HEK293 (cell line): Measurements from ENCODE around the gene P3H4.

Source experiments
- BCL11B ChIP-seq: fragments of 450-650 bp; formaldehyde crosslinking; IDR thresholded peaks from 2 replicates; pipeline ENCODE4 v1.5.1; 2016; ENCODE audit warnings: low read depth, missing biosample characterization, missing genetic modification characterization
- HOXD13 ChIP-seq: sonication (generic); formaldehyde crosslinking; IDR thresholded peaks from 2 replicates; pipeline ENCODE4 v1.8.0; 2022; ENCODE audit warnings: missing genetic modification reagents, borderline replicate concordance
- KLF16 ChIP-seq: fragments of 450-650 bp; formaldehyde crosslinking; IDR thresholded peaks from 2 replicates; pipeline ENCODE4 v1.5.1; 2017; ENCODE audit warnings: missing biosample characterization, missing genetic modification characterization
- RBAK ChIP-seq: fragments of 450-650 bp; formaldehyde crosslinking; IDR thresholded peaks from 2 replicates; pipeline ENCODE4 v1.5.1; 2016; ENCODE audit warnings: missing biosample characterization, missing genetic modification characterization
- REPIN1 ChIP-seq: fragments of 450-650 bp; formaldehyde crosslinking; IDR thresholded peaks from 2 replicates; pipeline ENCODE4 v1.5.1; 2017; ENCODE audit warnings: missing biosample characterization, missing genetic modification characterization, low read depth
- SCRT1 ChIP-seq: fragments of 450-650 bp; formaldehyde crosslinking; IDR thresholded peaks from 2 replicates; pipeline ENCODE4 v1.5.1; 2016; ENCODE audit warnings: missing biosample characterization, missing genetic modification characterization, borderline replicate concordance
- YY2 ChIP-seq: fragments of 450-650 bp; formaldehyde crosslinking; IDR thresholded peaks from 2 replicates; pipeline ENCODE4 v1.5.1; 2016; ENCODE audit warnings: missing biosample characterization, missing genetic modification characterization
- ZNF121 ChIP-seq: fragments of 450-650 bp; formaldehyde crosslinking; IDR thresholded peaks from 2 replicates; pipeline ENCODE4 v1.5.1; 2016; ENCODE audit warnings: missing biosample characterization, missing genetic modification characterization
- ZNF223 ChIP-seq: fragments of 450-650 bp; formaldehyde crosslinking; IDR thresholded peaks from 2 replicates; pipeline ENCODE4 v1.5.1; 2016; ENCODE audit warnings: missing biosample characterization, missing genetic modification characterization
- ZNF341 ChIP-seq: fragments of 450-650 bp; formaldehyde crosslinking; IDR thresholded peaks from 2 replicates; pipeline ENCODE4; 2016; ENCODE audit warnings: low read depth, missing biosample characterization, missing genetic modification characterization
- ZNF366 ChIP-seq: fragments of 450-650 bp; formaldehyde crosslinking; conservative IDR thresholded peaks from 2 replicates; pipeline ENCODE4 v1.5.1; 2016; ENCODE audit warnings: missing biosample characterization, missing genetic modification characterization
- ZNF514 ChIP-seq: fragments of 450-650 bp; formaldehyde crosslinking; IDR thresholded peaks from 2 replicates; pipeline ENCODE4 v1.5.1; 2016; ENCODE audit warnings: missing biosample characterization, missing genetic modification characterization
- ZNF530 ChIP-seq: fragments of 450-650 bp; formaldehyde crosslinking; IDR thresholded peaks from 2 replicates; pipeline ENCODE4 v1.5.1; 2016; ENCODE audit warnings: low read depth, missing biosample characterization, missing genetic modification characterization
- ZNF596 ChIP-seq: fragments of 450-650 bp; IDR thresholded peaks from 2 replicates; pipeline ENCODE4 v1.5.0; 2018; ENCODE audit warnings: missing biosample characterization, mild to moderate bottlenecking, missing genetic modification characterization, moderate library complexity
- ZNF621 ChIP-seq: fragments of 450-650 bp; formaldehyde crosslinking; IDR thresholded peaks from 2 replicates; pipeline ENCODE4 v1.5.1; 2017; ENCODE audit warnings: missing biosample characterization, missing genetic modification characterization
- ZNF623 ChIP-seq: fragments of 450-650 bp; formaldehyde crosslinking; IDR thresholded peaks from 2 replicates; pipeline ENCODE4 v1.5.1; 2016; ENCODE audit warnings: missing biosample characterization, missing genetic modification characterization
- ZNF76 ChIP-seq: fragments of 450-650 bp; formaldehyde crosslinking; IDR thresholded peaks from 2 replicates; pipeline ENCODE4; 2016; ENCODE audit warnings: low read depth, missing biosample characterization, missing genetic modification characterization, borderline replicate concordance
- ZNF768 ChIP-seq: fragments of 450-650 bp; formaldehyde crosslinking; IDR thresholded peaks from 2 replicates; pipeline ENCODE4 v1.5.1; 2018; ENCODE audit warnings: missing biosample characterization, mild to moderate bottlenecking, missing genetic modification characterization
- ZXDB ChIP-seq: fragments of 450-650 bp; formaldehyde crosslinking; IDR thresholded peaks from 2 replicates; pipeline ENCODE4 v1.5.1; 2016; ENCODE audit warnings: missing biosample characterization, missing genetic modification characterization
- TF ChIP-seq, protein P1 (sequence below): fragments of 450-650 bp; formaldehyde crosslinking; IDR thresholded peaks from 2 replicates; pipeline ENCODE4 v1.5.1; 2016; ENCODE audit warnings: missing biosample characterization, missing genetic modification characterization
- TF ChIP-seq, protein P2 (sequence below): fragments of 450-650 bp; formaldehyde crosslinking; IDR thresholded peaks from 2 replicates; pipeline ENCODE4 v1.5.1; 2016; ENCODE audit warnings: missing biosample characterization, missing genetic modification characterization, borderline replicate concordance
- TF ChIP-seq, protein P3 (sequence below): fragments of 450-650 bp; formaldehyde crosslinking; IDR thresholded peaks from 2 replicates; pipeline ENCODE4 v1.5.1; 2016; ENCODE audit warnings: missing biosample characterization, missing genetic modification characterization
- TF ChIP-seq, protein P4 (sequence below): fragments of 450-650 bp; formaldehyde crosslinking; IDR thresholded peaks from 2 replicates; pipeline ENCODE4 v1.5.1; 2017; ENCODE audit warnings: missing biosample characterization, missing genetic modification characterization
- TF ChIP-seq, protein P5 (sequence below): fragments of 450-650 bp; formaldehyde crosslinking; IDR thresholded peaks from 2 replicates; pipeline ENCODE4 v1.5.1; 2016; ENCODE audit warnings: missing biosample characterization, missing genetic modification characterization
- TF ChIP-seq, protein P6 (sequence below): fragments of 450-650 bp; IDR thresholded peaks from 2 replicates; pipeline ENCODE4 v1.5.1; 2018; ENCODE audit warnings: missing biosample characterization, mild to moderate bottlenecking, missing genetic modification characterization

The P3H4 gene

DNA sequence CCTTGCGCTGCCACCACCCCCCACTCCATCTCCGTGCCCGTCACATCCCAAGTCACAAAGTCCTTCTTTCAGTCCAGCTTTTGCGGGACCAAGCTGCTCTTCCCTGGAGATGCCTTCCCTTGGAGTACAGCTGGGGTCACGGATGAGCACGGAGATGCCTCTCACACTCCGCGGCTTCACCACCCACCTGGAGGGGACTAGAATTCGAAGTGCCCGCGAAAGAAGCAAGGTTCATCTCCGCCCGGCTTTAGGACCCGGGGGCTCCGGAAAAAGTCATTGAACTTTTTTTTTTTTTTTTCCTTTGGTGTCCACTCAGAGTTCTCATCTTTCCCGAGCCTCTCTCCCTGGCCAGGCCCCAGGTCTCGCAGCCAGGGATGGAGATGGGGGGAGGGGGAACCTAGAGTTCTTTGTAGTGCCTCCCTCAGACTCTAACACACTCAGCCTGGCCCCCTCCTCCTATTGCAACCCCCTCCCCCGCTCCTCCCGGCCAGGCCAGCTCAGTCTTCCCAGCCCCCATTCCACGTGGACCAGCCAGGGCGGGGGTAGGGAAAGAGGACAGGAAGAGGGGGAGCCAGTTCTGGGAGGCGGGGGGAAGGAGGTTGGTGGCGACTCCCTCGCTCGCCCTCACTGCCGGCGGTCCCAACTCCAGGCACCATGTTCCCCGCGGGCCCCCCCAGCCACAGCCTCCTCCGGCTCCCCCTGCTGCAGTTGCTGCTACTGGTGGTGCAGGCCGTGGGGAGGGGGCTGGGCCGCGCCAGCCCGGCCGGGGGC lies 817 bp upstream of the P3H4 start, which contains the start of gene FKBP10 (continued):
- TF ChIP-seq, protein P1, sequence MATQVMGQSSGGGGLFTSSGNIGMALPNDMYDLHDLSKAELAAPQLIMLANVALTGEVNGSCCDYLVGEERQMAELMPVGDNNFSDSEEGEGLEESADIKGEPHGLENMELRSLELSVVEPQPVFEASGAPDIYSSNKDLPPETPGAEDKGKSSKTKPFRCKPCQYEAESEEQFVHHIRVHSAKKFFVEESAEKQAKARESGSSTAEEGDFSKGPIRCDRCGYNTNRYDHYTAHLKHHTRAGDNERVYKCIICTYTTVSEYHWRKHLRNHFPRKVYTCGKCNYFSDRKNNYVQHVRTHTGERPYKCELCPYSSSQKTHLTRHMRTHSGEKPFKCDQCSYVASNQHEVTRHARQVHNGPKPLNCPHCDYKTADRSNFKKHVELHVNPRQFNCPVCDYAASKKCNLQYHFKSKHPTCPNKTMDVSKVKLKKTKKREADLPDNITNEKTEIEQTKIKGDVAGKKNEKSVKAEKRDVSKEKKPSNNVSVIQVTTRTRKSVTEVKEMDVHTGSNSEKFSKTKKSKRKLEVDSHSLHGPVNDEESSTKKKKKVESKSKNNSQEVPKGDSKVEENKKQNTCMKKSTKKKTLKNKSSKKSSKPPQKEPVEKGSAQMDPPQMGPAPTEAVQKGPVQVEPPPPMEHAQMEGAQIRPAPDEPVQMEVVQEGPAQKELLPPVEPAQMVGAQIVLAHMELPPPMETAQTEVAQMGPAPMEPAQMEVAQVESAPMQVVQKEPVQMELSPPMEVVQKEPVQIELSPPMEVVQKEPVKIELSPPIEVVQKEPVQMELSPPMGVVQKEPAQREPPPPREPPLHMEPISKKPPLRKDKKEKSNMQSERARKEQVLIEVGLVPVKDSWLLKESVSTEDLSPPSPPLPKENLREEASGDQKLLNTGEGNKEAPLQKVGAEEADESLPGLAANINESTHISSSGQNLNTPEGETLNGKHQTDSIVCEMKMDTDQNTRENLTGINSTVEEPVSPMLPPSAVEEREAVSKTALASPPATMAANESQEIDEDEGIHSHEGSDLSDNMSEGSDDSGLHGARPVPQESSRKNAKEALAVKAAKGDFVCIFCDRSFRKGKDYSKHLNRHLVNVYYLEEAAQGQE (tag by site-specific recombination) = no peak
- TF ChIP-seq KLF16 (tag by site-specific recombination) (no peak), ZNF341 (tag by site-specific recombination) (peak; percentile 80), BCL11B (tag by site-specific recombination) (peak; percentile 92; the same call in 1 of the 2 replicates), ZNF223 (peak; percentile 85), ZNF76 (tag by site-specific recombination) (peak; percentile 4; the same call in 1 of the 2 replicates), HOXD13 (CRISPR knock-in tag) (no peak), ZNF768 (tag by site-specific recombination) (no peak), ZNF366 (tag by site-specific recombination) (peak; percentile 81), RBAK (tag by site-specific recombination) (no peak), ZNF596 (tag by site-specific recombination) (no peak), ZNF621 (no peak), ZNF623 (peak; percentile 7), ZNF514 (tag by site-specific recombination) (no peak), YY2 (tag by site-specific recombination) (no peak), REPIN1 (tag by site-specific recombination) (no peak), ZXDB (tag by site-specific recombination) (no peak), SCRT1 (tag by site-specific recombination) (no peak), ZNF530 (tag by site-specific recombination) (no peak), ZNF121 (tag by site-specific recombination) (no peak)
- TF ChIP-seq, protein P2, sequence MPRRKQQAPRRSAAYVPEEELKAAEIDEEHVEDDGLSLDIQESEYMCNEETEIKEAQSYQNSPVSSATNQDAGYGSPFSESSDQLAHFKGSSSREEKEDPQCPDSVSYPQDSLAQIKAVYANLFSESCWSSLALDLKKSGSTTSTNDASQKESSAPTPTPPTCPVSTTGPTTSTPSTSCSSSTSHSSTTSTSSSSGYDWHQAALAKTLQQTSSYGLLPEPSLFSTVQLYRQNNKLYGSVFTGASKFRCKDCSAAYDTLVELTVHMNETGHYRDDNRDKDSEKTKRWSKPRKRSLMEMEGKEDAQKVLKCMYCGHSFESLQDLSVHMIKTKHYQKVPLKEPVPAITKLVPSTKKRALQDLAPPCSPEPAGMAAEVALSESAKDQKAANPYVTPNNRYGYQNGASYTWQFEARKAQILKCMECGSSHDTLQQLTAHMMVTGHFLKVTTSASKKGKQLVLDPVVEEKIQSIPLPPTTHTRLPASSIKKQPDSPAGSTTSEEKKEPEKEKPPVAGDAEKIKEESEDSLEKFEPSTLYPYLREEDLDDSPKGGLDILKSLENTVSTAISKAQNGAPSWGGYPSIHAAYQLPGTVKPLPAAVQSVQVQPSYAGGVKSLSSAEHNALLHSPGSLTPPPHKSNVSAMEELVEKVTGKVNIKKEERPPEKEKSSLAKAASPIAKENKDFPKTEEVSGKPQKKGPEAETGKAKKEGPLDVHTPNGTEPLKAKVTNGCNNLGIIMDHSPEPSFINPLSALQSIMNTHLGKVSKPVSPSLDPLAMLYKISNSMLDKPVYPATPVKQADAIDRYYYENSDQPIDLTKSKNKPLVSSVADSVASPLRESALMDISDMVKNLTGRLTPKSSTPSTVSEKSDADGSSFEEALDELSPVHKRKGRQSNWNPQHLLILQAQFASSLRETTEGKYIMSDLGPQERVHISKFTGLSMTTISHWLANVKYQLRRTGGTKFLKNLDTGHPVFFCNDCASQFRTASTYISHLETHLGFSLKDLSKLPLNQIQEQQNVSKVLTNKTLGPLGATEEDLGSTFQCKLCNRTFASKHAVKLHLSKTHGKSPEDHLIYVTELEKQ (tag by site-specific recombination) = peak; percentile 49
- TF ChIP-seq, protein P3, sequence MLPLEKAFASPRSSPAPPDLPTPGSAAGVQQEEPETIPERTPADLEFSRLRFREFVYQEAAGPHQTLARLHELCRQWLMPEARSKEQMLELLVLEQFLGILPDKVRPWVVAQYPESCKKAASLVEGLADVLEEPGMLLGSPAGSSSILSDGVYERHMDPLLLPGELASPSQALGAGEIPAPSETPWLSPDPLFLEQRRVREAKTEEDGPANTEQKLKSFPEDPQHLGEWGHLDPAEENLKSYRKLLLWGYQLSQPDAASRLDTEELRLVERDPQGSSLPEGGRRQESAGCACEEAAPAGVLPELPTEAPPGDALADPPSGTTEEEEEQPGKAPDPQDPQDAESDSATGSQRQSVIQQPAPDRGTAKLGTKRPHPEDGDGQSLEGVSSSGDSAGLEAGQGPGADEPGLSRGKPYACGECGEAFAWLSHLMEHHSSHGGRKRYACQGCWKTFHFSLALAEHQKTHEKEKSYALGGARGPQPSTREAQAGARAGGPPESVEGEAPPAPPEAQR = 0 out of 2 replicates have a peak, but pooled peaks have one; percentile 23
- TF ChIP-seq, protein P4, sequence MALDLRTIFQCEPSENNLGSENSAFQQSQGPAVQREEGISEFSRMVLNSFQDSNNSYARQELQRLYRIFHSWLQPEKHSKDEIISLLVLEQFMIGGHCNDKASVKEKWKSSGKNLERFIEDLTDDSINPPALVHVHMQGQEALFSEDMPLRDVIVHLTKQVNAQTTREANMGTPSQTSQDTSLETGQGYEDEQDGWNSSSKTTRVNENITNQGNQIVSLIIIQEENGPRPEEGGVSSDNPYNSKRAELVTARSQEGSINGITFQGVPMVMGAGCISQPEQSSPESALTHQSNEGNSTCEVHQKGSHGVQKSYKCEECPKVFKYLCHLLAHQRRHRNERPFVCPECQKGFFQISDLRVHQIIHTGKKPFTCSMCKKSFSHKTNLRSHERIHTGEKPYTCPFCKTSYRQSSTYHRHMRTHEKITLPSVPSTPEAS = no peak; the same call in 1 of the 2 replicates
- TF ChIP-seq, protein P5, sequence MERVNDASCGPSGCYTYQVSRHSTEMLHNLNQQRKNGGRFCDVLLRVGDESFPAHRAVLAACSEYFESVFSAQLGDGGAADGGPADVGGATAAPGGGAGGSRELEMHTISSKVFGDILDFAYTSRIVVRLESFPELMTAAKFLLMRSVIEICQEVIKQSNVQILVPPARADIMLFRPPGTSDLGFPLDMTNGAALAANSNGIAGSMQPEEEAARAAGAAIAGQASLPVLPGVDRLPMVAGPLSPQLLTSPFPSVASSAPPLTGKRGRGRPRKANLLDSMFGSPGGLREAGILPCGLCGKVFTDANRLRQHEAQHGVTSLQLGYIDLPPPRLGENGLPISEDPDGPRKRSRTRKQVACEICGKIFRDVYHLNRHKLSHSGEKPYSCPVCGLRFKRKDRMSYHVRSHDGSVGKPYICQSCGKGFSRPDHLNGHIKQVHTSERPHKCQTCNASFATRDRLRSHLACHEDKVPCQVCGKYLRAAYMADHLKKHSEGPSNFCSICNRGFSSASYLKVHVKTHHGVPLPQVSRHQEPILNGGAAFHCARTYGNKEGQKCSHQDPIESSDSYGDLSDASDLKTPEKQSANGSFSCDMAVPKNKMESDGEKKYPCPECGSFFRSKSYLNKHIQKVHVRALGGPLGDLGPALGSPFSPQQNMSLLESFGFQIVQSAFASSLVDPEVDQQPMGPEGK (tag by site-specific recombination) = peak; percentile 86
- TF ChIP-seq, protein P6, sequence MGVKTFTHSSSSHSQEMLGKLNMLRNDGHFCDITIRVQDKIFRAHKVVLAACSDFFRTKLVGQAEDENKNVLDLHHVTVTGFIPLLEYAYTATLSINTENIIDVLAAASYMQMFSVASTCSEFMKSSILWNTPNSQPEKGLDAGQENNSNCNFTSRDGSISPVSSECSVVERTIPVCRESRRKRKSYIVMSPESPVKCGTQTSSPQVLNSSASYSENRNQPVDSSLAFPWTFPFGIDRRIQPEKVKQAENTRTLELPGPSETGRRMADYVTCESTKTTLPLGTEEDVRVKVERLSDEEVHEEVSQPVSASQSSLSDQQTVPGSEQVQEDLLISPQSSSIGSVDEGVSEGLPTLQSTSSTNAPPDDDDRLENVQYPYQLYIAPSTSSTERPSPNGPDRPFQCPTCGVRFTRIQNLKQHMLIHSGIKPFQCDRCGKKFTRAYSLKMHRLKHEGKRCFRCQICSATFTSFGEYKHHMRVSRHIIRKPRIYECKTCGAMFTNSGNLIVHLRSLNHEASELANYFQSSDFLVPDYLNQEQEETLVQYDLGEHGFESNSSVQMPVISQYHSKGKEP (tag by site-specific recombination) = 0 out of 2 replicates have a peak, but pooled peaks have one; percentile 2
